ENCODE measurements around the gene ZNF654.

- TF ChIP-seq, protein P1, sequence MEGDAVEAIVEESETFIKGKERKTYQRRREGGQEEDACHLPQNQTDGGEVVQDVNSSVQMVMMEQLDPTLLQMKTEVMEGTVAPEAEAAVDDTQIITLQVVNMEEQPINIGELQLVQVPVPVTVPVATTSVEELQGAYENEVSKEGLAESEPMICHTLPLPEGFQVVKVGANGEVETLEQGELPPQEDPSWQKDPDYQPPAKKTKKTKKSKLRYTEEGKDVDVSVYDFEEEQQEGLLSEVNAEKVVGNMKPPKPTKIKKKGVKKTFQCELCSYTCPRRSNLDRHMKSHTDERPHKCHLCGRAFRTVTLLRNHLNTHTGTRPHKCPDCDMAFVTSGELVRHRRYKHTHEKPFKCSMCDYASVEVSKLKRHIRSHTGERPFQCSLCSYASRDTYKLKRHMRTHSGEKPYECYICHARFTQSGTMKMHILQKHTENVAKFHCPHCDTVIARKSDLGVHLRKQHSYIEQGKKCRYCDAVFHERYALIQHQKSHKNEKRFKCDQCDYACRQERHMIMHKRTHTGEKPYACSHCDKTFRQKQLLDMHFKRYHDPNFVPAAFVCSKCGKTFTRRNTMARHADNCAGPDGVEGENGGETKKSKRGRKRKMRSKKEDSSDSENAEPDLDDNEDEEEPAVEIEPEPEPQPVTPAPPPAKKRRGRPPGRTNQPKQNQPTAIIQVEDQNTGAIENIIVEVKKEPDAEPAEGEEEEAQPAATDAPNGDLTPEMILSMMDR (IDR thresholded peaks at IDR 0.05; ENCODE audit: poor library complexity) = no peak
- TF ChIP-seq EZH2 (IDR thresholded peaks at IDR 0.05; ENCODE audit: borderline replicate concordance) = no peak
Measured at GRCh38 chr3:88030210-88030609, 28.8 kb upstream of the ZNF654 start.
